IPS DF 19.7 (cell line): ENCODE data around the gene CRY1.
A peak's percentile ranks its signal among the peaks of the same experiment; 100 is the strongest.
"Not testable (repeated sequence)": the region's sequence is repeated elsewhere in the genome, so short reads cannot be mapped to it uniquely, and the experiment has no call there.

Experiments used
- DNase-seq: peaks from one replicate; pipeline ENCODE4 v3.0.0-alpha.2; 2013; ENCODE audit warnings: low read depth, low spot score

The CRY1 gene

DNA sequence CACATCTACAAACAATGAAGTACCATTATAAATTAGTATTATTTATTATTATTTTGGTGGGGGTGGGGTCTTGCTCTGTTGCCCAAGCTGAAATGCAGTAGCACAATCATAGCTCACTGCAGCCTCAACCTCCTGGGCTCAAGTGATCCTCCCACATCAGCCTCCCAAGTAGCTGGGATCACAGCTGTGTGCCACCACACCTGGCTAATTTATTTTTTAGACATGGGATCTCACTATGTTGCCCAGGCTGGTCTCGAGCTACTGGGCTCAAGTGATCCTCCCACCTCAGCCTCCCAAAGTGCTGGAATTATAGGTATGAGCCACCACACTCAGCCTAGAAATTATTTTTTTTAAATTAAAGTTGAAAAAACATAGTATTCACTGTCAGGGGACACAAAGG lies 15.0 kb upstream of the CRY1 start:
- not testable (repeated sequence) for DNase-seq

DNA sequence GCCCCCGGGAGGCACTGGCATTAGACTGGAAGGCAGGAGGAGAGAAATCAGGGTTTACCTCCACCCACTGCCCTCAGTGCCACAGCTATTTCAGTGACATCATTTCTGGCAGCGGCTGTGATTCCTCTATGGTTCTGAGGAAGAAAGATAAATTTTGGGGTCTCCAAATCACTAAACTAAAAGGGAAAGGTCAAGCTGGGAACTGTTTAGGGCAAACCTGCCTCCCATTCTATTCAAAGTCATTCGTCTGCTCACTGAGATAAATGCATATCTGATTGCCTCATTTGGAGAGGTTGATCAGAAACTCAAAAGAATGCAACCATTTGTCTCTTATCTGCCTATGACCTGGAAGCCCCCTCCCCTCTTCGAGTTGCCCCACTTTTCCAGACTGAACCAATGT lies 14.0 kb upstream of the CRY1 start:
- no peak for DNase-seq

DNA sequence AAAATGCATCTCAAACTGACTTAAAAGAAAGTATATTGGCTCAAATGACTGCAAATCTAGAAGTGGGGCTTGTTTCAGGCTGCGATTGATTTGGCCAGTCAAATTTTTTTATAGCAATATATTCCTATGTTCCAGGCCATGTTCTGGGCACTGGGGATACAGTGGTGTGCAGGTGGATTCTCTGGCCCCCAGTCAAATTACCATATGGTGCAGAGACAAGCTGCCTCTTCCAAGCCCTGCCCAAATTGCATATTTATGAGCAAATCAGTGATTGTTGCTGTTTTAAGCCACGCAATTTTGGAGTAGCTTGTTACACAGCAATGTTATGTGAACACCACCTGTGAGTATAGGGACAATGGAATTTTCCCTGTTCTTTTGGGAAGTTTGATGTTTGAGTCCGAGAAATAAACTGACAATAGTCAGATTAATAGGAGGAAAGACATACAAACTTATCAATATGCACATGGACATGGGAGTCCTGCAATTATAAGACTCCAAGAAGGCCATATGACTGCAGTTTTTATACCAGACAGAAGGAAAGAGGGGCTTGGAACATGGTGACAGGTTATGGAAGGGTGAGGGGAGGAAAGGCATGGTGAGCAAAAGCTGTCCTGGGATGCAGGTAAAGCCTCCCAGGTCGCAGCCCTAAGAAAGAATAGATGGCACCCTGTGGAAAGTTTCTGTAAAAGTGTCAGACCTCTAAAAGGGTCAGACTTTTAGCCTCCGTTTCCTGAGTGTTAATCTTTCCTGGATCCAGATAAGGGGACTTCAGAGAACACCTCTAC lies 13.1 kb upstream of the CRY1 start:
- no peak for DNase-seq

DNA sequence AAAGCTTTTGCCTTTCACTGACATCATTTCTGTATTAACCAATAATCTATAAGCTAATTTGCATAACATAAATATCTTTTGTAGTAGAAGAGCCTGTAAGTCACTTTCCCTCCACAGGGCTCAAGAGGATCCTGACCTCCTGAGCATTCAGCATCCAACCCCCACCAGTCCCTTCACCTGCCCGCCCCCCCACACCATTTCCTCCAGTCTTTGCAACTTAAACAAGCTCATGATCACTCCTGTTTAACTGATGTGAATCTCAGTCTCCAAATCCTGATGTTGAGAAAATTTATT lies 12.0 kb upstream of the CRY1 start:
- DNase-seq, result no peak

DNA sequence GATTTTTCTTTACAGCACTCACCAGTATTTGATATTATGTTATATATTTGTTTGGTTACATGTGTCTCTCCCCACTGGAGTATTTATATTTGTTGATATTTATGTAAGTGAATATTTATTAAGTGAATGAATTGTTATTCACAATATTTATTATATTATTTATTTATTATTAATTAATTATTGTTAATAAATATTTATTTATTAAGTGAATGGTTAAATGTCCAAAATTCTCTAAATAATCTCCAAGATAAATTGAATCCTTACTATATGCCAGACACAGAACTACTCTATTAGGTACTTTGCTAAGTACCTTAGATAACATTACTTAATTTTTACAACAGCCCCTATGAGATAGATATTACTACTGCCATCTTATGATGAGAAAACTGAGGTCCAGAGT lies 10.2 kb upstream of the CRY1 start:
- no peak for DNase-seq

DNA sequence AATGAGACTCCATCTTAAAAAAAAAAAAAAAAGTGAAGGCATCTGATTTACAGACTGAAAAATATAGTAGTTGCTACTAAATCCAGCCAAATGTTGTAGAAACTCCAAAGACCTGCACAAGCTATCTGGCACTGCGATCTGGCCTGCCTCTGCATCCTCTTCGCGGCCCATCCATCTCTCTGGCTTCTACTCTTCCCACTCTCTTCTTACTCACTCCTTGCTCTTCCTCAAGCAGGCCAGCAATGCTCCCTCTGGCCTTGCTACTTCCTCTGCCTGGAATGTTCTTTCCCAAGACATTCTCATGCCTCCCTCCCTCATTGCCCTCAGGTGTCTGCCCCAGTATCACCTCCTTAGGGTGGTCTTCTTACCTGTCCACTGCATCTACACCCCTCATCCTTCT lies 9.7 kb upstream of the CRY1 start:
- DNase-seq, result no peak

DNA sequence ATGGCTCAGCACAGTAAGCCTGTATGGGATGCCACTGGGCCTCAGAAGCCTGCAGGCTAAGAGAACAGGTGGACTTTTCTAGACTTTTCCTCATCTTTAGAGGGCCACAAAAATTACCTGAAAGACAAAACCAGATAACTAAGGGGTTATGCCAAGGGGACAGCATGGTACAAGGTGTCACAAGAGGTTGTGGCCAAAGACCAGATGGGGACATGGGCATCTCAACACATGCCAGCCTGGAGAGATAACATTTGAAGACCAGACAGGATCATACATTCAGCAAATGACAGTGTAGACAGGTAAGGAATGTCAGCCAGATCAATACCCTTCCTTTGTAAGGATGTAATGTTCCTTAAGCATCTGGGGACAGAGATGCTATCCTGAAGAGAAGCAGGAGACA lies 8.9 kb upstream of the CRY1 start:
- no peak for DNase-seq

DNA sequence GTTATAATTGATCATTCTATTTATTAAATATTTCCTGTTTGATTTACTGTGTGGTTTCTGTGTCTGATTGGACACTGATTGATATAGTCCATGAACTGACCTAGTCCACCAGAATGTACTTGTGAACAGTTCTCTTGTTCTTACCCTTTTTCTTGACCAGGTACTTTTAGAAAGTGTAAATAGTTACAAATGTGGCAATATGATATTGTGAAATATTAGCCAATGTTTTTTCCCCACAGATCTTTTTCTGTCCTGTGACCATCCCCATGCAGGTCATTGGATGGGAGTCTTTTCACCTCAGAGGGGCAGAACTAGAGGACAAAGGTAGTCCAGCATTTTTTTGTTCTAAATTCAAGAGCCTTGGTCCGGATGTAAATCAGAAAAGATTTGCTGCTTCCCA lies 8.3 kb upstream of the CRY1 start:
- no peak for DNase-seq

DNA sequence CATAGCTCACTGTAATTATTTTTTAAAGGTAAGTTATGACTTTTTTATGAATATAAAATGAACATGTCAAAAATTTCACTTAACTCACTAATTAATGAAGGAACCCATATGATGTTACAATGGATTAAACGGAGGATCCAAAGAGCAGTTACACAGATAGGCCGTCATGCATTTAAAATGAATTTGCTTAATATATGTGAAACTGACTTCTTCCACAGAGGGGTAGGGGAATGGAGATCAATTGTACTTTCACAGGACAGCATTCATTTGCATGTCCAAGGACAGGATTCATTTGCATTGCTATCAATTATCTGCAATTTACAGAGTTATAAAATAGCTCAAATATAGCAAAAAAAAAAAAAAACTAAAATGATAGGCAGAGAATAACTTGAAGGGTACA lies 6.6 kb upstream of the CRY1 start:
- DNase-seq, result no peak

DNA sequence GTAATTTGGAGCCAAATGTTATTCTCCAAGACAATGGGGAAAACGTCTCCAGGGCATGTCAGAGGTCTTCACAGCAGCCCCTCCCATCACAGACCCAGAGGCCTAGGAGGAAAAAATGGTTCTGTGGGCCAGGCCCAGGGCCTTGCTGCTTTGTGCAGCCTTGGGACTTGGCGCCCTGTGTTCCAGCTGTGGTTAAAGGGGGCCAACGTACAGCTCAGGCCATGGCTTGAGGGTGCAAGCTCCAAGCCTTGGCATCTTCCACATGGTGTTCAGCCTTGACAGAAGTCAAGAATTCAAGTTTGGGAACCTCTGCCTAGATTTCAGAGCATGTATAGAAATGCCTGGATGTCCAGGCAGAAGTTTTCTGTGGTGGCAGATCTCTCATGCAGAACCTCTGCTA lies 3.2 kb upstream of the CRY1 start:
- no peak for DNase-seq

DNA sequence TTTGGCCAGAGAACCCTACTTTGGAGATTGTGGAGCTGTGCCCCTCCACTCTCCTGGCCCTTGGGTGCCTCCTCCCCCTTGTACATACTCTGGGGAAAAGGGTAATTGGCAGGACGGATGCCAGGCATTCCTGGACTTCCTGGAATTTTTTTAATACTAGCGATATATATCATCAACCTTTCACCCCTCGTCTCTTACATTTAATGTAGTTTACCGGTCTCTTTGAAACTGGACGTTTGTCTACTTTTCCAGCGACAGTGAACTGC lies 767 bp upstream of the CRY1 start:
- DNase-seq, result no peak

DNA sequence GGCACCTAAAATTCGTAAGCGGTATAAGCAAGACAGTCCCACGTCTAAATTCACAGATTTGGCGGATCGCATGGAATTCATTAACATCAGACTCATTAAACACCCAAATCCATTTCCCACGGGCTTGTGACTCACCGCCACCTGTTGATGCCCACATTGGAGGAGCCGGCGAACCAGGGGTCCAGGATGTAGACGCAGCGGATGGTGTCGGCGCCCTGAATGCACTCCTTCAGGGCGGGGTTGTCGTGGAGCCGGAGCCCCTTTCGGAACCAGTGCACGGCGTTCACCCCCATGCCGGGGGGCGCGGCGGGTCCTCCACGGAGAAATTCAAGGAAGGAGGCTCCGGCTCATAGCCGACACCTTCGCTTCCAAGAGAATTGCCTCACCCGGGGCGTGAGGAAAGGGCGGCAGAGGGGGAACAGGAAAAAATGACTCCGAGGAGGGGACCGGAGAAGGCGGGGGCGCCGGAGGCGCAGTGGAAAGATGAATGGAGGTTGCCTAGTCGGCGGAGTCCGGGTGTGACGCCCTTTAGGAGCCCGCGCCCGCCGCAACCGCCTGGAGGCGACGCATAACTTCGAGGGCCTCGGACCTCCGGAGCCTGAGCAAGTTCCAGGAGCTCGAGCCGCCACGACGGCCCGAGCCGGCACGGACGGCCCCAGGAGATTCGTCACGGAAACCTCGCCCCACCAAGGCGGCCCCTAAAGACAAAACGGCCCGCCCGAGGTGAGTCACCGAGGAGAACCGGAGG lies 506 bp downstream of the CRY1 start:
- DNase-seq, result no peak

DNA sequence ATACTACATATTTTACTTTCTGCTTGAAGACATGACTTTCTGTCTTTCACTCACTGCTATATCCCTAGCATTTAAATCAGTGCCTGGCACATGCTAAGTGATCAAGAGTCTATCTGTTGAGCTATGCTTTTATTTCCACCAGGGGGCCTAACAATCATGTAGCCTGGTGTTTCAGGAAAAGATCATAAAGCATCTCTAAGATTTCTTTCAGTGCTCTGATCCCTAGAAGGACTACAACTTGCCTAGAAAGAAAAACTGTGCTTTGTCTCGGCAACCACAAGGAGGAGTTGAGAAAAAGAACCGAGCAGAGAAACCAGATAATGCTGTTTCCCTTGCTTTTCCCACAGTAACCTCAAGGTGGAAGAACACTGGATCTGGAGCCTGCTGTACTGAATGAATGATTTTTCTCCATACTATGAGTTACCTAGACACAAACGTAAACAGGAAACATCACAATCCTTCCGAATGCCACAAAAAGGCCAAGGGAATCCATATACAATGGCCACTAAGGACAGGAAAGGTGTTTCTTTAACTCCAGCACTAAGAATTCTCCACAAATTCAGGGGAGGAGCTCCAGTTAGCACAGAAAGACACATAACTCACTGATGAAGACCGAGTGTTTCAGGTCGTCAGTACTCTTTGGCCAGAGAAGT lies 1.2 kb downstream of the CRY1 start:
- peak; percentile 72 for DNase-seq

DNA sequence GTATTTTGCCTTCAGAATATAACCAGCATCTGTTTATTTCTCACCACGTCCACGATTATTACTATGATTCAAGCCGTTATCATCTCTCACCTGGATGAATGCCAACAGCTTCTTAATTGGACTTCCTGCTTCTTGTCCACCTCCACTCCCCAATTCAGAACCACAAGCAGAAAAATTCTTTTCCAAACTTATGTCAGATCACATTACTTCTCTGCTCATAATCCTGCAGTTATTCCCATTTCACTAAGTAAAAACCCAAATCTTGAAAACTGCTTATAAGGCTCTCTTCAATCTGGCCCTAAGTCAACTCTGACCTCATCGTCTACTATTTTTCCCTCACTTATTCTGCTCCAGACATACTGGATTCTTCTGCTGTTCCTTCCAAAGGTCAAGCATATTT lies 2.0 kb downstream of the CRY1 start:
- no peak for DNase-seq

DNA sequence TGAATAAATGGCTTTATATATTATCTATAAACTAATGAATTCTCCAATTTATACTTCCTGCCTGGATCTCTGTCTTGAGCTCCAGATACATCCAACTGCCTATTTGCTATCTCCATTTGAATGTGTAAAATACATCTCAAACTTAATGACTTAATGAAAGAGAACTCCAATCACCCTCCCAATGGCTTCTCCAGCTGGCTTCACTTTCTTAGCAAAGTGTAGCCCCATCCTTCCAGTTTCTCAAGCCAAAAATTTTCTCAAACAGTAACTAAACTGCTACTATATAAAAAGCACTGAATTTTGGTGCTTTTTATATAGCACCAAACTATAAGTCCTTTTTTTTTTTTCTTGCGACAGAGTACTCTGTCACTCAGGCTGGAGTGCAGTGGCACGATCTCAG lies 2.6 kb downstream of the CRY1 start:
- no peak for DNase-seq

DNA sequence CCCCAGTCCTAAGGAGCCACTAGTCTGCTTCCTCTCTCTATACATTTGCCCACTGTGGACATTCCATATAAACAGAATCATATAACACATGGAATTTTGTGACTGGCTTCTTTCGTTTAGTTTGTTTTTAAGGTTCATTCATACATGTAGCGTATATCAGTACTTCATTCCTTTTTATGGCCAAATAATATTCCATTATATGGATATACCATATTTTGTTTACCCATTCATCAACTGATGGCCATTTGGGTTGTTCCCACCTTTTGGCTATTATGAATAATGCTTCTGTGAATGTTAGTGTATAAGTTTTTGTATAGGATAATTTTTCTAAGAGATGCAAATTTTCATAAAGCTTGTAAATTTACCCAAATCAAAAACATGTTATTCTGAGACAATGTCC lies 4.4 kb downstream of the CRY1 start:
- DNase-seq, result no peak

DNA sequence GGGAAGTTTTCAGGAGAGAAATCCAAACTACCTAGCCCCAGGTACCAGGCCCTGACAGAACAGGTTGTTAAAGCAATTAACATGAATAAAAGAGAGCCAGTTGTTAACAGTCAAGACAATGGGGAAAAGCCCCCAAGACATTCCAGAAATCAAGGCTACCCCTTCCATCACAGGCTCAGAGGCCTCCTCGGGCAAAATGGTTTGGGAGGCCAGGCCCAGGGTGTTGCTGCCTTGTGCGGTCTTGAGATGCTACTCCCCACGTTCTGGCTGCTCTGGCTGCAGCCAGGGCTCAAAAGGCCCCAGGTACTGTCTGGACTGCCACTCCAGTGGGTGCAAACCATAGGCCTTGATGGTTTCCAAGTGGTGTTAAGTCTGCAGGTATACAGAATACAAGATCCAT lies 7.0 kb downstream of the CRY1 start:
- DNase-seq, result no peak

DNA sequence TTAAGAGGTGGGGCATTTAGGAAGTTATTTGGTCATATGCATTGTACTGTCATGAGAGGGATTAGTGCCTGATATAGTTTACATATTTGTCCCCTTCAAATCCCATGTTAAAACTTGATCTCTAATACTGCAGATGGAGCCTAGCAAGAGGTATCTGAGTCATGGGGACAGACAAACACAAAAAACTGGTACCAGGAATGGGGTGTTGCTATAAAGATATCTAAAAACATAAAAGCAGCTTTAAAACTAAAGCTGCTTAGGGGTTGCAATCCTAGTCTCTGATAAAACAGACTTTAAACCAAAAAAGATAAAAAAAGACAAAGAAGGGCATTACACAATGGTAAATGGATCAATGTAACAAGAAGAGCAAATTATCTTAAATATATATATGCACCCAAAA lies 11.6 kb downstream of the CRY1 start:
- no peak for DNase-seq

DNA sequence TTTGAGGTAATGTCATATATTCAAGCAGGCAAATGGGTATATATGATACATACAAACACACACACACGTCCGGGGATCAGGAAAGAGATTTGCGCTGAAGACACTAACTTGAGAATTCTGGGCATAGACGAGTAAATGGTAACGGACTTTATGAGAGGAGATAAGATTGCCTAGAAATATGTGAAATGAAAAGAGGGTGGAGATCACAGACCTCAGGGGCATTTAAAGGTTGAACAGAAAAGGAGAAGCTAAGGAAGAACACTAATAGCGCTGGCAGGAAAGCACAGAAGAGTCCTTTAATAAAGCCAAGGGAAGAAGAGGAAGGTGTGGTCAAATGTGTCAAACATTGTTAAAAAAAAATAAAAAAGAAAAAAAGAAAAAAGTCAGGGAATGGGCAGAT lies 13.1 kb downstream of the CRY1 start:
- no peak for DNase-seq

DNA sequence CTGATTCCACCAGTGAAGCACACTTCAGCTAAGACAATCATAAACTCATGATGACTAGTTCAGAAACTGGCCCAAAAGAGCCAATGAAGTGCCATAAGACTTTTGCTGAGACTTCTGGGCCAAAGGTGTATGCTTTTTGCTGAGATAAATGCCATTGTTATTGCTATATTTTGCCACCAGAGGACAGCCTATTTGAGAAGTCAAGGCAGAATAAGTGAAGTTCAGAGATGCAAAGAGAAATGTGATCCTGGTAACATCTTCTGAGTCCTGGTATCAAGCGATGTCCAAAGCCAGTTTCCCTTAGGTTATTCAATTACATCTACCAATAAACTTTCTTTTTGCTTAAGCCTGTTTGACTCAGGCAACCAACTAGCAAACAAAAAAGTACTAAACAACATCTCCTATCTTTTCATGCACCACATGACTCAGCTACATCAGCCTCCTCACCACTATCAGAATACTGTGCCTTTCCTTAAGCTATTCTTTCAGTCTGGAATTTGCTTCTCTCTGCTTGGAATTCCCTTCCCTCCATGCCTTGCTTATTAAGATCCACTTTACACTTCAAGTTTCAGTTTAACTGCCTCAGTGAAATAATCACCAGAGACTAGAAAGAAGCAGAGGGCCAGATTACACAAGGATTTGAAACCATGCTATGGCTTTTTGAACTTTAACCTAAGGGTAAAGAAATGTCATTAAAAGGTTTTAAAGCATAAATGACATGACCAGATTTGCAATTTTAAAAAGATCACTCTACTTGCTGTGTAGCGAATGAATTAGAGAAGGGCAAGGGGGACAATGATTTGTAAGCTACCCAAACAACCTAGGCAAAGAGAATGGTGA lies 14.0 kb downstream of the CRY1 start:
- no peak for DNase-seq

DNA sequence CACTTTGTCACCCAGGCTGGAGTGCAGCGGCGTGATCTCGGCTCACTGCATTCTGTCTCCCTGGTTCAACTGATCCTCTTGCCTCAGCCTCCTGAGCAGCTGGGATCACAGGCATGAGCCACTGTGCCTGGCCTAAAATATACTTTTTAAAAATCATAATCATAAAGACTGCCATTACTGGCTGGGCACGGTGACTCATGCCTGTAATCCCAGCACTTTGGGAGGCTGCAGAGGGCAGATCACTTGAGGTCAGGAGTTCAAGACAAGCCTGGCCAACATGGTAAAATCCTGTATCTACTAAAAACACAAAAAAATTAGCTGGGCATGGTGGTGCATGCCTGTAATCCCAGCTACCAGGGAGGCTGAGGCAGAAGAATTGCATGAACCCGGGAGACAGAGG lies 20.1 kb downstream of the CRY1 start:
- not testable (repeated sequence) for DNase-seq

DNA sequence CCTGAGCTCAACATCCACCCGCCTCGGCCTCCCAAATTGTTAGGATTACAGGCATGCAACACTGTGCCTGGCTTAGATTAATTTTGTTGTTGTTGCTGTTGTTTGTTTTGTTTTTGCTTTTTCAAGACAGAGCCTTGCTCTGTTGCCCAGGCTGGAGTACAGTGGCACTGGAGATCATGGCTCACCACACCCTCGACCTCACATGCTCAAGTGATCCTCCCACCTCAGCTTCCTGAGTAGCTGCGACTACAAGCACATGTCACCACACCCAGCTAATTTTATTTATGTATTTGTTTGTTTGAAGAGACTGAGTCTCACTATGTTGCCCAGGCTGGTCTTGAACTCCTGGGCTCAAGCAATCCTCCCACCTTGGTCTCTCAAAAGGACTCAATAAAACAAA lies 26.7 kb downstream of the CRY1 start:
- no peak for DNase-seq

DNA sequence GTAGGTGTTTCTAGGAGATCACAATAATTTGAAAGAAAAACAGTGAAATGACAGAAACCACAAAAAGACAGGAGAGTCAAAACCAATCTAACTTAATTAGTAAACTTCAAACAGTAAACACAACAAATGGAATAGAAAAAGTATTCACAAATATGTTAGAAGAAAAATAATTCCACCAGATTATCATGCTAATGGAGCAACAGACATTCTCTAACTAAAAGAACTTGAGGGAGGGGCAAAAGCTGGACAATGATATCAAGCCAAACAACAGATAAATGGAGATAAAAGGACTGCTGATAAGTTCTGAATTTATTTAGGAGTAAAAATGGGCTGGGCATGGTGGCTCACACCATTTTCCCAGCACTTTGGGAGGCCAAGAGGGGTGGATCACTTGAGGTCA lies 28.7 kb downstream of the CRY1 start:
- no peak for DNase-seq
